ENCODE results near the gene PBX3.

Gene PBX3

DNA sequence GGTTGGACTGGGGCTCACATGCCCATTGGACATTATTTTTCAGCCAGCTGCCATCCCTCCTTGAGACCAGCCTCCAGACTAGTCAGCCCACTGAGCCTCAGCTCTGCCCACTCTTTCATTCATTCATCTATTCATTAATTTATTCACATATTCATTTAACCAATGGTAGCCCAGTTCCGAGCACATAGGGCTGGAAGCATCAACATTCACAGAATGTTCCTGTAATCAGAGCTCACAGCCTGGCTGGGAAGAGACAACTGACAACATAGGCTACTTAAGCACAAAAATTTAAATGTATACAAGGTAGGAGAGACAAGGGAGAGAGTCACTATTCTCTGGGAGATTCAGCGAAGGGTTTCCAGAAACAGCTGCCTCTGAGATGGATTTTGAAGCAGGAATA lies 17.0 kb upstream of the PBX3 start:
- Histone ChIP-seq H3F3A (ENCODE audit: control insufficient read depth, insufficient read depth) (no peaks in the 10 kb centered on the region), H3K27ac (ENCODE audit: low read depth, low read length) (no peak overlapping the region), H3K4me1 (ENCODE audit: control insufficient read depth, low read length) (no peaks in the 10 kb centered on the region), H3K4me3 (ENCODE audit: low read length) (no peak overlapping the region), H3K27me3 (ENCODE audit: control insufficient read depth, low read length) (peaks cover 10% of the 10 kb centered on the region), H4K20me1 (ENCODE audit: control insufficient read depth, insufficient read depth, low read depth, low read length) (no peaks in the 10 kb centered on the region), H3K9me2 (replicated peaks; ENCODE audit: control insufficient read depth, low read length) (no peaks in the 10 kb centered on the region), H3K9me3 (ENCODE audit: control insufficient read depth, insufficient read depth, low read length) (no peaks in the 10 kb centered on the region), H3K79me2 (ENCODE audit: control insufficient read depth, low read length) (no peaks in the 10 kb centered on the region), H3K36me3 (ENCODE audit: control insufficient read depth, low read length) (no peaks in the 10 kb centered on the region), H3K4me2 (ENCODE audit: low read length) (no peak overlapping the region)
- TF ChIP-seq CTCF (IDR thresholded peaks at IDR 0.05; ENCODE audit: low read depth, low read length, poor library complexity, severe bottlenecking) (no peak), EZH2phosphoT487 (IDR thresholded peaks at IDR 0.05; ENCODE audit: borderline replicate concordance, low read length) (no peak)

- Histone ChIP-seq H3K9me2 (replicated peaks; ENCODE audit: control insufficient read depth, low read length) (no peaks in the 10 kb centered on the region), H3K36me3 (ENCODE audit: control insufficient read depth, low read length) (no peaks in the 10 kb centered on the region), H3F3A (ENCODE audit: control insufficient read depth, insufficient read depth) (no peaks in the 10 kb centered on the region), H3K27ac (ENCODE audit: low read depth, low read length) (no peak overlapping the region), H3K9me3 (ENCODE audit: control insufficient read depth, insufficient read depth, low read length) (no peaks in the 10 kb centered on the region), H3K79me2 (ENCODE audit: control insufficient read depth, low read length) (no peaks in the 10 kb centered on the region), H3K4me1 (ENCODE audit: control insufficient read depth, low read length) (no peaks in the 10 kb centered on the region), H3K4me3 (ENCODE audit: low read length) (no peak overlapping the region), H4K20me1 (ENCODE audit: control insufficient read depth, insufficient read depth, low read depth, low read length) (no peaks in the 10 kb centered on the region), H3K4me2 (ENCODE audit: low read length) (no peak overlapping the region), H3K27me3 (ENCODE audit: control insufficient read depth, low read length) (peaks cover 10% of the 10 kb centered on the region)
- no peak for TF ChIP-seq CTCF (IDR thresholded peaks at IDR 0.05; ENCODE audit: low read depth, low read length, poor library complexity, severe bottlenecking)
- TF ChIP-seq EZH2phosphoT487 (IDR thresholded peaks at IDR 0.05; ENCODE audit: borderline replicate concordance, low read length) = no peak
Measured at GRCh38 chr9:125732562-125732961, 14.6 kb upstream of the PBX3 start.

- H3K79me2 ChIP-seq (ENCODE audit: control insufficient read depth, low read length) = no peaks in the 10 kb centered on the region
- H3K9me2 ChIP-seq (replicated peaks; ENCODE audit: control insufficient read depth, low read length) = no peaks in the 10 kb centered on the region
- peaks cover 5% of the 10 kb centered on the region; the same call in 1 of the 2 replicates for H3K27me3 ChIP-seq (ENCODE audit: control insufficient read depth, low read length)
- no peaks in the 10 kb centered on the region for H3K36me3 ChIP-seq (ENCODE audit: control insufficient read depth, low read length)
- no peaks in the 10 kb centered on the region for H3K9me3 ChIP-seq (ENCODE audit: control insufficient read depth, insufficient read depth, low read length)
- no peaks in the 10 kb centered on the region for H3F3A ChIP-seq (ENCODE audit: control insufficient read depth, insufficient read depth)
- no peaks in the 10 kb centered on the region for H3K4me1 ChIP-seq (ENCODE audit: control insufficient read depth, low read length)
- no peak overlapping the region for H3K4me3 ChIP-seq (ENCODE audit: low read length)
- no peak overlapping the region for H3K4me2 ChIP-seq (ENCODE audit: low read length)
- H3K27ac ChIP-seq (ENCODE audit: low read depth, low read length) = no peak overlapping the region
- TF ChIP-seq EZH2phosphoT487 (IDR thresholded peaks at IDR 0.05; ENCODE audit: borderline replicate concordance, low read length) (no peak), CTCF (IDR thresholded peaks at IDR 0.05; ENCODE audit: low read depth, low read length, poor library complexity, severe bottlenecking) (no peak)
- no peaks in the 10 kb centered on the region for H4K20me1 ChIP-seq (ENCODE audit: control insufficient read depth, insufficient read depth, low read depth, low read length)
Measured at GRCh38 chr9:125739436-125739835, 7.7 kb upstream of the PBX3 start.
